ENCODE measurements around the gene EHF. TPM values are rescaled to one million over a fixed set of nuclear protein-coding genes. Genes with fewer than 3 reads are reported as not detected.

The EHF gene
- total and polyA plus RNA-seq, 2 experiments from 2014 or later = 5.8 to 9.0 TPM

DNA sequence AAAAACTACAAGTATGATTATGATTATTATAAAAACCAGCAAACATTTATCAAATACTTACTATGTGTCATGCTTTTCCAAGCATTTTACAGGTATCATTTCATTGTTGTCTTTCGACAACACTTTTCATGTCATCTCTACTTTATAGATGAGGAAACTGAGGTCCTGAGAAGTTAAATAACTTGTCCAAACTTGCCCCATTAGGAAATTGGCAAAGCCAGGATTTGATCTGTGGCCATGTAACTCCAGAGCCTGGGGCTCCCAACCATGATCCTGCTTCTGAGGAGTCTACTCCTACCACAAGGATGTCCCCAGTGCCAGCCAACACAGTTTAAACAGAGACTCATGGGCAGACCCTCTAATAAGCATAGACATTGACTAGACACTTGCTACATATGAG, 15.2 kb downstream of the EHF start:
- H2AFZ ChIP-seq = no peak overlapping the region
- H3K79me2 ChIP-seq = no peaks in the 10 kb centered on the region
- no peak overlapping the region for H3K4me3 ChIP-seq
- DNase-seq (ENCODE audit: low spot score) = no peak
- H3K27ac ChIP-seq = no peak overlapping the region
- H3K4me2 ChIP-seq = no peak overlapping the region
- WGBS (ENCODE audit: low lambda C conversion rate, missing lambda C conversion rate) = 97% methylated on average over 1 of the region's 1 CpG
- H3K9me3 ChIP-seq (ENCODE audit: low read depth) = no peaks in the 10 kb centered on the region
- H3K36me3 ChIP-seq (replicated peaks; ENCODE audit: insufficient read depth, low read depth) = no peaks in the 10 kb centered on the region
- H3K4me1 ChIP-seq (ENCODE audit: insufficient read depth) = peaks cover 49% of the 10 kb centered on the region
- TF ChIP-seq EZH2 (IDR thresholded peaks at IDR 0.05; ENCODE audit: borderline replicate concordance) = no peak
- TF ChIP-seq, protein P1, sequence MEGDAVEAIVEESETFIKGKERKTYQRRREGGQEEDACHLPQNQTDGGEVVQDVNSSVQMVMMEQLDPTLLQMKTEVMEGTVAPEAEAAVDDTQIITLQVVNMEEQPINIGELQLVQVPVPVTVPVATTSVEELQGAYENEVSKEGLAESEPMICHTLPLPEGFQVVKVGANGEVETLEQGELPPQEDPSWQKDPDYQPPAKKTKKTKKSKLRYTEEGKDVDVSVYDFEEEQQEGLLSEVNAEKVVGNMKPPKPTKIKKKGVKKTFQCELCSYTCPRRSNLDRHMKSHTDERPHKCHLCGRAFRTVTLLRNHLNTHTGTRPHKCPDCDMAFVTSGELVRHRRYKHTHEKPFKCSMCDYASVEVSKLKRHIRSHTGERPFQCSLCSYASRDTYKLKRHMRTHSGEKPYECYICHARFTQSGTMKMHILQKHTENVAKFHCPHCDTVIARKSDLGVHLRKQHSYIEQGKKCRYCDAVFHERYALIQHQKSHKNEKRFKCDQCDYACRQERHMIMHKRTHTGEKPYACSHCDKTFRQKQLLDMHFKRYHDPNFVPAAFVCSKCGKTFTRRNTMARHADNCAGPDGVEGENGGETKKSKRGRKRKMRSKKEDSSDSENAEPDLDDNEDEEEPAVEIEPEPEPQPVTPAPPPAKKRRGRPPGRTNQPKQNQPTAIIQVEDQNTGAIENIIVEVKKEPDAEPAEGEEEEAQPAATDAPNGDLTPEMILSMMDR (IDR thresholded peaks at IDR 0.05; ENCODE audit: poor library complexity) = no peak
- no peak for TF ChIP-seq EZH2phosphoT487 (IDR thresholded peaks at IDR 0.05; ENCODE audit: low read depth, severe bottlenecking, unreplicated experiment)
- no peaks in the 10 kb centered on the region for H3K9me2 ChIP-seq (replicated peaks; ENCODE audit: insufficient read depth)
- H3K27me3 ChIP-seq = no peaks in the 10 kb centered on the region
- no peaks in the 10 kb centered on the region for H4K20me1 ChIP-seq (ENCODE audit: insufficient read depth, poor library complexity, severe bottlenecking)

DNA sequence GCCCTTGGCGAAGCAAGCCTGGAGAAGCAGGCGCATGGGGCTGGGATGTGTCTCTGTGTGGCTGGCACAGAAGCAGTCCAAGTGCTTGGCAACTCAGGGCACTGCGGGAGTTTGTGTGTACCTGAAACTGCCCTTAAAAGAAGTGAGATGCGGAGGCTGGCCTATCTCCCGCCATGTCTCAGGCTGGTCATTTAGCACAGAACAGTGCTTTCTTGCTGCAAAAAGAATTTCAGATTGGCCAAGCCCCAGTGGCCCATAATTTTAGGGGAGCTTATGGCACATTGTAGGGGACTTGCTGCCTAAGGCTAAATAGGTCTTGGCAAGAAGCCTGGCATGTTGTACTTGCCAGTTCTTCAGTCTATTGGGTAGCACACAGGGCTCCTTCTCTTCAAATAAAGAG, 16.4 kb downstream of the EHF start:
- no peaks in the 10 kb centered on the region for H3K9me2 ChIP-seq (replicated peaks; ENCODE audit: insufficient read depth)
- DNase-seq (ENCODE audit: low spot score) = no peak
- 98% methylated on average over 5 of the region's 5 CpGs for WGBS (ENCODE audit: low lambda C conversion rate, missing lambda C conversion rate)

DNA sequence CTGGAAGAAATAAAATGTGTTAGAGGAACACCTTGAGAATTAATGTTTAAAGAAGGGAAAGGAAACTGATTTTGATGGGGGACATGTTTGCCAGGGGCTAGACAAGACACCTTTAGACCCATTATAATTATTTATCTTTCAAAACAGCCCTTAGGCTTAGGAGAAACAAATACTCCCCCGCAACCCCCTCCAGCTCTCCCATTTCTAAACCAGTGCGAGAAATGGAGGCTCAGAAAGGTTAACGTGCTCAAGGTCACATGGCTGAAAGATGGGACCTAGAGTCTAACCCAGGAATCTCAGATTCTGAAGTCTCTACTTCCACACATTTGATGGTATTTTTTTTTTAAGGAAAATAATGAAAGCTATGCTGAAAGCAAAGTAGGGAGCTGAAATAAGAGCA, 18.0 kb downstream of the EHF start:
- DNase-seq (ENCODE audit: low spot score) = no peak
- no peak overlapping the region for H2AFZ ChIP-seq
- no peaks in the 10 kb centered on the region for H4K20me1 ChIP-seq (ENCODE audit: insufficient read depth, poor library complexity, severe bottlenecking)
- no peaks in the 10 kb centered on the region for H3K9me2 ChIP-seq (replicated peaks; ENCODE audit: insufficient read depth)
- WGBS (ENCODE audit: low lambda C conversion rate, missing lambda C conversion rate) = 54% methylated on average over 3 of the region's 3 CpGs
- no peak overlapping the region for H3K4me3 ChIP-seq
- peaks cover 40% of the 10 kb centered on the region for H3K4me1 ChIP-seq (ENCODE audit: insufficient read depth)
- no peak overlapping the region for H3K4me2 ChIP-seq
- TF ChIP-seq EZH2phosphoT487 (IDR thresholded peaks at IDR 0.05; ENCODE audit: low read depth, severe bottlenecking, unreplicated experiment) (no peak), EZH2 (IDR thresholded peaks at IDR 0.05; ENCODE audit: borderline replicate concordance) (no peak)
- TF ChIP-seq, protein P1 (IDR thresholded peaks at IDR 0.05; ENCODE audit: poor library complexity) = no peak
- no peaks in the 10 kb centered on the region for H3K27me3 ChIP-seq
- no peaks in the 10 kb centered on the region for H3K36me3 ChIP-seq (replicated peaks; ENCODE audit: insufficient read depth, low read depth)
- H3K9me3 ChIP-seq (ENCODE audit: low read depth) = no peaks in the 10 kb centered on the region
- H3K79me2 ChIP-seq = no peaks in the 10 kb centered on the region
- H3K27ac ChIP-seq = peak overlapping the region; percentile 88

More for the DNA sequence above, 16.4 kb downstream of the EHF start:
- Histone ChIP-seq H4K20me1 (ENCODE audit: insufficient read depth, poor library complexity, severe bottlenecking) (no peaks in the 10 kb centered on the region), H3K9me3 (ENCODE audit: low read depth) (no peaks in the 10 kb centered on the region), H3K4me3 (no peak overlapping the region), H3K4me1 (ENCODE audit: insufficient read depth) (peaks cover 49% of the 10 kb centered on the region), H3K79me2 (no peaks in the 10 kb centered on the region), H3K4me2 (no peak overlapping the region), H3K27me3 (no peaks in the 10 kb centered on the region), H3K36me3 (replicated peaks; ENCODE audit: insufficient read depth, low read depth) (no peaks in the 10 kb centered on the region), H3K27ac (no peak overlapping the region), H2AFZ (no peak overlapping the region)
- TF ChIP-seq EZH2 (IDR thresholded peaks at IDR 0.05; ENCODE audit: borderline replicate concordance) (no peak), EZH2phosphoT487 (IDR thresholded peaks at IDR 0.05; ENCODE audit: low read depth, severe bottlenecking, unreplicated experiment) (no peak)
- TF ChIP-seq, protein P1 (IDR thresholded peaks at IDR 0.05; ENCODE audit: poor library complexity) = no peak

DNA sequence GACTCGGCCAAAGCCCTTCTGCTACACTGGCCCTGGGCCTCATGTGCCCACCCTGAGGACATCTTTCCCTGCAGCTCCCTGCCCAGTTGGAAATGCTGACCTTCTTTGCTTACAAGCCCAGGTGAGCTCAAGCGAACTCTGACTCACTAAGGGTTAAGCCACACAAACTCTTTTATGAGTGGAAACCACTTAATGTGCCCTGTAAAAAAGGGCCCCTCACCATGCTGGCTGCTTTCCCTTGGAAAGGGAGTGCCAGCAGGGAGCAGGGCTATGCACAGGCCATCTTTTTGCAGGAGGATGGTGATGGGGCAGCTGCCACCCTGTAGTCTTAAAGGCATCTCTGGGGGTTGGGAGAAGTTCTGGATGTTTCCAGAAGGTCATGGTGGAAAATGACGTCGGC, 18.7 kb downstream of the EHF start:
- Histone ChIP-seq H4K20me1 (ENCODE audit: insufficient read depth, poor library complexity, severe bottlenecking) (no peaks in the 10 kb centered on the region), H3K27me3 (no peaks in the 10 kb centered on the region), H3K9me2 (replicated peaks; ENCODE audit: insufficient read depth) (no peaks in the 10 kb centered on the region), H2AFZ (no peak overlapping the region), H3K4me3 (no peak overlapping the region), H3K9me3 (ENCODE audit: low read depth) (no peaks in the 10 kb centered on the region), H3K79me2 (no peaks in the 10 kb centered on the region), H3K36me3 (replicated peaks; ENCODE audit: insufficient read depth, low read depth) (no peaks in the 10 kb centered on the region), H3K4me1 (ENCODE audit: insufficient read depth) (peaks cover 38% of the 10 kb centered on the region), H3K4me2 (peak overlapping the region; percentile 57), H3K27ac (peak overlapping the region; percentile 88)
- no peak for TF ChIP-seq EZH2phosphoT487 (IDR thresholded peaks at IDR 0.05; ENCODE audit: low read depth, severe bottlenecking, unreplicated experiment)
- TF ChIP-seq, protein P1 (IDR thresholded peaks at IDR 0.05; ENCODE audit: poor library complexity) = no peak
- TF ChIP-seq EZH2 (IDR thresholded peaks at IDR 0.05; ENCODE audit: borderline replicate concordance) = no peak
- WGBS (ENCODE audit: low lambda C conversion rate, missing lambda C conversion rate) = 73% methylated on average over 4 of the region's 4 CpGs
- DNase-seq (ENCODE audit: low spot score) = peak; percentile 29

All from hepatocyte (in vitro differentiated cells).